Measurements from ENCODE around the gene TM4SF1.

TM4SF1 gene

DNA sequence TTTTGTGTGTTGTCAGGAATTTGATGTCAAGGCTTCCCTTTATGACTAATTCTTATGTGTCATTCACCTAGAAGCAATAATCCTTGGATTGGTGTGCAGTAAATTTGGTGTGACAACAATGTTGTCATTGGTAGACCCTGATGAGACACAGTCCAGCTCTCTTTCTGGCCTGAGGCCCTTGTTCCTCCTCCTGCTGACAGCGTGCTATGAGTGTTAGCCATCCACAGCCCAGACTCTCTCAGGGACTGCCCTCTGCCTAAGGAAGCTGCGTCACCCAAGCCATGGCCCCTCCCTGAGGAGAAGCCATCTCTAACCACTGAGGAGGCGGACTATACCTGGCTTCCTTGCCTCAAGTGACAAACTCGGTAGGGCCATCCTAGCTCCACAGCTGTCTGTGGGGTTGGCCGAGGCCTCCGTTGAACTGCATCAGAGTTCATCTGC lies 13.3 kb upstream of the TM4SF1 start:
- in situ Hi-C loops (cut with HindIII; ENCODE audit: low sequenced_read_pairs), result no loop called here
- DNase-seq (ENCODE audit: low read depth, low spot score), result no peak
- no peak overlapping the region for H3K4me3 ChIP-seq (ENCODE audit: low read depth, low read length)
- TF ChIP-seq, protein P1, sequence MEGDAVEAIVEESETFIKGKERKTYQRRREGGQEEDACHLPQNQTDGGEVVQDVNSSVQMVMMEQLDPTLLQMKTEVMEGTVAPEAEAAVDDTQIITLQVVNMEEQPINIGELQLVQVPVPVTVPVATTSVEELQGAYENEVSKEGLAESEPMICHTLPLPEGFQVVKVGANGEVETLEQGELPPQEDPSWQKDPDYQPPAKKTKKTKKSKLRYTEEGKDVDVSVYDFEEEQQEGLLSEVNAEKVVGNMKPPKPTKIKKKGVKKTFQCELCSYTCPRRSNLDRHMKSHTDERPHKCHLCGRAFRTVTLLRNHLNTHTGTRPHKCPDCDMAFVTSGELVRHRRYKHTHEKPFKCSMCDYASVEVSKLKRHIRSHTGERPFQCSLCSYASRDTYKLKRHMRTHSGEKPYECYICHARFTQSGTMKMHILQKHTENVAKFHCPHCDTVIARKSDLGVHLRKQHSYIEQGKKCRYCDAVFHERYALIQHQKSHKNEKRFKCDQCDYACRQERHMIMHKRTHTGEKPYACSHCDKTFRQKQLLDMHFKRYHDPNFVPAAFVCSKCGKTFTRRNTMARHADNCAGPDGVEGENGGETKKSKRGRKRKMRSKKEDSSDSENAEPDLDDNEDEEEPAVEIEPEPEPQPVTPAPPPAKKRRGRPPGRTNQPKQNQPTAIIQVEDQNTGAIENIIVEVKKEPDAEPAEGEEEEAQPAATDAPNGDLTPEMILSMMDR (IDR thresholded peaks at IDR 0.05; ENCODE audit: low read depth, low read length), result no peak

DNA sequence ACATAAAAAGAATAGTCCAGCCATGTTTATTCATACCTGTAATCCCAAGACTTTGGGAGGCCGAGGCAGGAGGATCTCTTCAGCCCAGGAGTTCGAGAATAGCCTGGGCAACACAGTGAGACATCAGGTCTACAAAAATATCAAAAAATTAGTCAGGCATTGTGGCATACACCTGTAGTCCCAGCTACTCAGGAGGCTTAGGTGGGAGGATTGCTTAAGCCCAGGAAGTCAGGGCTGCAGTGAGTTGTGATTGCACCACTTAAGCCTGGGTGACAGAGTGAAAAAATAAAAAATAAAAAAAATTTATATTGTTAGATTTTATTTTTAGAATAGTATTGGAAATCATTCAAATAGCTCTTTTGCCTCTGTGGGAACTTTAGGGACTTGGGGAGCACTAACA lies 12.8 kb upstream of the TM4SF1 start:
- DNase-seq (ENCODE audit: low read depth, low spot score), result no peak
- TF ChIP-seq, protein P1 (IDR thresholded peaks at IDR 0.05; ENCODE audit: low read depth, low read length), result no peak
- in situ Hi-C loops (cut with HindIII; ENCODE audit: low sequenced_read_pairs), result no loop called here
- H3K4me3 ChIP-seq (ENCODE audit: low read depth, low read length), result no peak overlapping the region

DNA sequence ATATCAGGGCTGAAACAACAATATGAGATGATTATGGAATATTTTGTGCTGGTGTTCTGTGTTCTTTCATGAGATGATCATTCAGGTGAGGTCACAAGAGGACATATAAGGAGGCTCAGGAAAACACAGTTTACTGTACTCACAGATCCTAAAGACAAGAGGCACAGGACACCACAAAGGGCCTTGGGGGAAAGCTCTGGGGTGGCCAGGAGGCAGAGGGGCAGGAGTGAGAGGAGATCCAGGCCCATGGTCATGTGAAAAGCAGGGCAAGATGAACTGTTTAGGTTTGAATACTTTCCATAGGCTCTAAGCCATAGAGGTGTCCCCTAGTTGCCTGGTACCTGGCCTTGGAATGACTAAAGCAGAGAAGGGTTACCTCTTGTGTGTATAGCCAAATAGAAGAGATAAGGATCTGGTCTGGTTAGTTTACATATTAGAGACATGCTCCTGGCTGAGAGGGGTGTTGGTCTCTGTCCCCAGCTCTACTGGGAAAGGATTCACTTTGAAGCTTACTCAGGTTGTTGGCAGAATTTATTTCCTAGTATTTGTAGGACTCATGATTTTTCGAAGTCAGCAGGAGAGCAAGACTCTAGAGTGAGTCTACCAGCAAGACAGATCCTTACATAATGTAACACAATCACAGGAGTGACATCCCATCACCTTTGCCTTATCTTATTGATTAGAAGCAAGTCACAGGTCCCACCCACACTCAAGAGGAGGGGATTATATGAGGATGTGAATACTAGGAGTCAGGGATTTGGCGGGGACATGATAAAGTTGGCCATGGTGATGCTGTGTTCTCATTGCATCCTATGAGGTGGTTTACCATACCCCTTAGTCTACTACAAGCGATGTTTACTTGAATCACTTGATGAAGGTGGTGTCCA lies 11.3 kb upstream of the TM4SF1 start:
- H3K4me3 ChIP-seq (ENCODE audit: low read depth, low read length), result no peak overlapping the region
- TF ChIP-seq, protein P1 (IDR thresholded peaks at IDR 0.05; ENCODE audit: low read depth, low read length), result no peak
- in situ Hi-C loops (cut with HindIII; ENCODE audit: low sequenced_read_pairs), result no loop called here
- DNase-seq (ENCODE audit: low read depth, low spot score), result no peak

DNA sequence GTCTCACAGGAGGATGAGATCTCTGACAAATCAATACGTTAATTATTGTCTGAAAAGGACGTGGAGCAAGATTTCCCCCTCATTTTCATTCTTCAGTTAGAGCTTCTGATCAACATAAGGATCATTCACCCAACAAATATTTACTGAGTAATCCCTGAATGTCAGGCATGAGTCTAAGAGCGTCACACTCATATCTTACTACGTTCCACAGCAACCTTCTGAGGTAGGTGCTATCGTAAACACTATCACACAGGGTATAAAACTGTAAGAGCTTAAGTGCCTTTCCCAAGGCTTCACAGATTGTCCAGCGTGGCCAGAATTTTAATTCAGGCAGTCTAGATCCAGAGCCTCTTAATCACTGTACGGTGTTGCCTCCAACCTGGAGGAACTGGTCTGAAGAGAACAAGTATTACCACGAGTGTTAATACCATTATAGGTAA lies 10.6 kb upstream of the TM4SF1 start:
- in situ Hi-C loops (cut with HindIII; ENCODE audit: low sequenced_read_pairs), result no loop called here
- H3K4me3 ChIP-seq (ENCODE audit: low read depth, low read length), result no peak overlapping the region
- TF ChIP-seq, protein P1 (IDR thresholded peaks at IDR 0.05; ENCODE audit: low read depth, low read length), result no peak
- peak; percentile 89 for DNase-seq (ENCODE audit: low read depth, low spot score)

DNA sequence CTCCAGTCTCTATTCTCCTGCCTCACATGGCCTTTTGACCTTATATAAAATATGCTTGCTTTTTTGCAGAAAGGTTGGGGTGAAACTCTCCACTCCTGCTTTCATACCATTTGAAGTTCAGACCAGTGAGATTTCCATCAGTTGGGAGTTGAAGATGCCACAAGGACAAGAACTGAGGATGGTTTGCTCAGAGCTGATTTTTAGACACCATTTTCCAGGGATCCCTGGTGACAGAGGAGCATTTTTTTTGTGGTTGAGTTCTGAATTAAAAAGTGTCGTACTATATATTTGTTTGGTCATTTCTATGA lies 8.8 kb upstream of the TM4SF1 start:
- in situ Hi-C loops (cut with HindIII; ENCODE audit: low sequenced_read_pairs), result no loop called here
- DNase-seq (ENCODE audit: low read depth, low spot score), result no peak
- H3K4me3 ChIP-seq (ENCODE audit: low read depth, low read length), result no peak overlapping the region
- TF ChIP-seq, protein P1 (IDR thresholded peaks at IDR 0.05; ENCODE audit: low read depth, low read length), result no peak

DNA sequence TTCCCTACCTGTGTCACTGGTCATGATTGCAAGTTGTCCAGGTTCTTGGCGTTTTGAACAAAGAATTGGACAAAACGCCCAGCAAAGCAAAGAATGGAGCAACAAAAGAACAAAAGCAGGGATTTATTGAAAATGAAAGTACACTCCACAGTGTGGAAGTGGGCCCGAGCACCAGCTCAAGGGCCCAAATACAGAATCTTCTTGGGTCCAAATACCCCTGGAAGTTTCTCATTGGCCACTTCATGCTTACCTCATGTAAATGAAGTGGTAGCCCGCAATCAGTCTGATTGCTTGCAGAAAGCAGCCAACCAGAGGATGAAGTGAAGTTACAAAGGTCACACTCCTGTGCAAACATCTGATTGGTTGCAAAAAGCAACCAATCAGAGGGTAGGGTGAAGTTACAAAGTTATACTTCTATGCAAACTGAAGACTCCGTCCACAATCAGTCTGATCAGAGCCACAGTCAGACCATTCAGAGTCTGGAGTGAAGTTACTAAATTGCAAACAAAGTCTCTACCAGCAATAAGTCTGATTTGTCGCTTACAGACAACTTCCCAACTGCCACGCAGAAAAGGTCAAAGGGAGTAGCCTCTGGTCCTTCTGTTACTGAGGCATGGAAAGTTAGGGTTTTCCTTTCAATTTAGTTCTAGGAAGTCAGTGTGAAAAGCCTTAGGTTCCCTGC lies 8.3 kb upstream of the TM4SF1 start:
- TF ChIP-seq, protein P1 (IDR thresholded peaks at IDR 0.05; ENCODE audit: low read depth, low read length), result no peak
- no peak for DNase-seq (ENCODE audit: low read depth, low spot score)
- in situ Hi-C loops (cut with HindIII; ENCODE audit: low sequenced_read_pairs), result no loop called here
- H3K4me3 ChIP-seq (ENCODE audit: low read depth, low read length), result no peak overlapping the region

Measured in astrocyte of the spinal cord (primary cell).